ENCODE measurements around the gene CIROP. TPM values are rescaled to one million over a fixed set of nuclear protein-coding genes. Genes with fewer than 3 reads are reported as not detected.

Gene CIROP
- total and polyA plus RNA-seq, 9 of the 15 experiments (the other 6 are each of a cell fraction or from before 2014, with no cell fraction given) = not detected

- POLR2A ChIA-PET = interaction anchor here (0.7 kb wide), 1 partner anchor 93 kb away, joined by 3 read pairs; no protein-coding TSS in a partner anchor
- intact Hi-C loops (cut with micrococcal nuclease) (no loop called here), in situ Hi-C loops (cut with MboI) (no loop called here)
- H3K9me1 ChIP-seq (ENCODE audit: control insufficient read depth, insufficient read depth, low read length) = no peaks in the 10 kb centered on the region
- H3K9ac ChIP-seq (ENCODE audit: insufficient read depth in 1 of 2, low read depth in 2 of 2, low read length in 2 of 2) = no peak overlapping the region
- H3K27ac ChIP-seq (ENCODE audit: extremely low read depth, low read depth, low read length) = no peak overlapping the region
- H3K4me1 ChIP-seq (replicated peaks in 1 of 2; ENCODE audit: control insufficient read depth in 2 of 2, insufficient read depth in 2 of 2, low read length in 2 of 2) = peaks cover 12 to 18% of the 10 kb centered on the region in 2 experiments; a peak in 3 of 5 replicates
- BruUV-seq (replicated peaks) = no TSS peak
- no peaks in the 10 kb centered on the region for H3K9me3 ChIP-seq (replicated peaks; ENCODE audit: control insufficient read depth, insufficient read depth, low read depth, low read length)
- TF ChIP-seq, protein P1, sequence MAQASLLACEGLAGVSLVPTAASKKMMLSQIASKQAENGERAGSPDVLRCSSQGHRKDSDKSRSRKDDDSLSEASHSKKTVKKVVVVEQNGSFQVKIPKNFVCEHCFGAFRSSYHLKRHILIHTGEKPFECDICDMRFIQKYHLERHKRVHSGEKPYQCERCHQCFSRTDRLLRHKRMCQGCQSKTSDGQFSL (CRISPR knock-in tag; IDR thresholded peaks at IDR 0.05) = no peak
- TF ChIP-seq, protein P1 (tag; IDR thresholded peaks at IDR 0.05) = no peak
- TF ChIP-seq U2AF2 (optimal IDR thresholded peaks at IDR 0.05; ENCODE audit: low read depth, low read length) (no peak), ZNF764 (CRISPR knock-in tag; IDR thresholded peaks at IDR 0.05; ENCODE audit: low read depth) (no peak), POLR2AphosphoS5 (IDR thresholded peaks at IDR 0.05; ENCODE audit: control insufficient read depth, insufficient read depth, low read depth, low read length) (peak; percentile 18; the same call in 1 of the 2 replicates), MIER1 (IDR thresholded peaks at IDR 0.05; ENCODE audit: low read depth) (no peak)
- H3K27me3 ChIP-seq (ENCODE audit: control insufficient read depth in 2 of 2, insufficient read depth in 2 of 2, low read length in 2 of 2) = no peaks in the 10 kb centered on the region
- H3K4me3 ChIP-seq = no peak overlapping the region
- 92% methylated on average over 9 of the region's 10 CpGs for WGBS (ENCODE audit: insufficient coverage, low coverage, missing lambda C conversion rate)
- DNase-seq (ENCODE audit: extremely low read depth in 1 of 4, low spot score in 3 of 4) = no peak
- H3K79me2 ChIP-seq (ENCODE audit: control insufficient read depth, insufficient read depth, low read length) = peaks cover 44% of the 10 kb centered on the region
- H3K36me3 ChIP-seq (ENCODE audit: control insufficient read depth, insufficient read depth, low read length) = peaks cover 26% of the 10 kb centered on the region; the same call in 2 of the 3 replicates
- ATAC-seq = no peak
- H2AFZ ChIP-seq (ENCODE audit: low read depth, low read length) = no peak overlapping the region
- H4K20me1 ChIP-seq (replicated peaks; ENCODE audit: control insufficient read depth, insufficient read depth, low read length) = peaks cover 5% of the 10 kb centered on the region; the same call in 1 of the 2 replicates
- no peak for FAIRE-seq
- CTCF ChIA-PET (ENCODE audit: low intra/inter-chr PET ratio) = no interaction called here
- no peak overlapping the region for H3K4me2 ChIP-seq (ENCODE audit: insufficient read depth, low read length)
Observed at GRCh38 chr14:23099212-23099861, 5.5 kb downstream of the CIROP start.

All from K562 (cell line).